Activated naive CD4-positive, alpha-beta T cell (primary cell): ENCODE measurements around the gene INPP5E.
A peak's percentile ranks its signal among the peaks of the same experiment; 100 is the strongest.
"Not testable (repeated sequence)": the region's sequence is repeated elsewhere in the genome, so short reads cannot be mapped to it uniquely, and the experiment has no call there.

ENCODE experiments used
- DNase-seq, 4 experiments: peaks; one replicate each; lab custom pipeline; 2025; lab: John Stamatoyannopoulos, UW

The INPP5E gene

GRCh38 chr9:136429683-136430491, 9.8 kb downstream of the INPP5E start:
- no peak for DNase-seq

- DNase-seq: no peak
These were observed 10.5 kb downstream of the INPP5E start for GRCh38 chr9:136429075-136429628.

GRCh38 chr9:136426787-136427186, 12.9 kb downstream of the INPP5E start:
- no peak for DNase-seq

GRCh38 chr9:136425367-136425766, 14.3 kb downstream of the INPP5E start:
- DNase-seq: not testable (repeated sequence)

- no peak for DNase-seq
These were observed 14.8 kb downstream of the INPP5E start for GRCh38 chr9:136424750-136425362.

DNA sequence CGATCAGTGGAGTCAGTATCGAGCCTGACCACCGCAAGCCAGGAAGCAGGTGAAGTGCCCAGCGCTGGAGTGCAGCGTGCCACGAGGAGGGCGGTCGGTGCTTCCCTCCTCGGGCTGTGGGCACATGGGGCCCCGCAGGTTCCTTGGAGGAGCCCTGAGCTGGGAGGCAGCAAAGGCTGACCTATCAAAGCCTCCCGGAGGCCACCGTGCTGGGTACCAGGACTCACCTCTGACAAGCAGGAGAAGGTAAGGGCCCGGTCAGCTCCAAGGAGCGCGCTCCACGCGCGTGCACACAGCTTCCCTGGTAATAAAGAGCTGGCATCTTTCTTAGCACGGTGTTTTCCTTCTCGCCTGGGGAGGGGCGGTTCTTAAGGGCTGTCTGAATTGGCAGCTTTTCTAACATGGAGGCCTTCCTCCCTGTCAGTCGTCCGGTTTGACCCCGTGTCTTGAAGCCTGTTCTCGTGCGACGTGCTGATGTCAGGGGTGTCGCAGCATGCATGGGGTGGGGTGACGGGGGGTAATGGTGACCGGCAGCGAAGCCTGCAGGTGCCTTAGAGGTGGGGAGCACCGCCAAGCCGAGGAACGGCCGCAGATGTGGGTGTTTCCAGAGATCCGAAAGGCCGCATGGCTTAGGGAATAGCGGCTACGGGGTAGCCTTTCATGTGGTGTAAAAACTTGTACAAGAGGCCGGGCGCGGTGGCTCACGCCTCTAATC, 16.1 kb downstream of the INPP5E start:
- no peak for DNase-seq

DNA sequence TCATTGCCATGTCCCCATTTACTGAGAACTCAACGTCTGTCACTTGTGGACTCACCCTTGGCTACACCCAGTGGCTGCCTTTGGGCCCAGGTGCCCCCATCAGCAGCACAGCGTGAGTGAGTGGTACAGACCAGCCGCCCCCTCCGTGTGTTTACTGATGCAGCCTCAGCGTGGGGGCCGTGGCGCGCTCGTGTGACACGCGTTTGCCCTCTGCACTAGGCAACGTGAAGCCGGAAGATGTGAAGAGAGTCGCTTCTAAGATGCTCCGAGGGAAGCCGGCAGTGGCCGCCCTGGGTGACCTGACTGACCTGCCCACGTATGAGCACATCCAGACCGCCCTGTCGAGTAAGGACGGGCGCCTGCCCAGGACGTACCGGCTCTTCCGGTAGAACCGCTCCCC, 16.8 kb downstream of the INPP5E start:
- DNase-seq: no peak

DNA sequence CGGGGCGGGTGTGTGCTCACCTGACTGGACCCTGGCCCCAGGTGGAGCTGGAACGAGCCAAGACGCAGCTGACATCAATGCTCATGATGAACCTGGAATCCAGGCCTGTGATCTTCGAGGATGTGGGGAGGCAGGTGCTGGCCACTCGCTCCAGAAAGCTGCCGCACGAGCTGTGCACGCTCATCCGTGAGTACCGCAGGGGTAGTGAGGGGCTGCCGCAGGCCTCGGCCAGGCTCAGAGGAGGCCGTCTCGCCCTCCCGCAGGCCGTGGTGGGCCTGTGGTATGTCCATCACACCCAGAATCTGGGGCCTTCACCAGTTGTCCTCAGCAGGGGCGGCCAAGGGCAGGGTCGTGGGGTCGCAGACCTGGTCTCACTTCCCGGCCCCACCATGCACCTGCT, 17.9 kb downstream of the INPP5E start:
- DNase-seq: no peak

- no peak for DNase-seq
These were observed 20.6 kb downstream of the INPP5E start for GRCh38 chr9:136419092-136419420.

DNA sequence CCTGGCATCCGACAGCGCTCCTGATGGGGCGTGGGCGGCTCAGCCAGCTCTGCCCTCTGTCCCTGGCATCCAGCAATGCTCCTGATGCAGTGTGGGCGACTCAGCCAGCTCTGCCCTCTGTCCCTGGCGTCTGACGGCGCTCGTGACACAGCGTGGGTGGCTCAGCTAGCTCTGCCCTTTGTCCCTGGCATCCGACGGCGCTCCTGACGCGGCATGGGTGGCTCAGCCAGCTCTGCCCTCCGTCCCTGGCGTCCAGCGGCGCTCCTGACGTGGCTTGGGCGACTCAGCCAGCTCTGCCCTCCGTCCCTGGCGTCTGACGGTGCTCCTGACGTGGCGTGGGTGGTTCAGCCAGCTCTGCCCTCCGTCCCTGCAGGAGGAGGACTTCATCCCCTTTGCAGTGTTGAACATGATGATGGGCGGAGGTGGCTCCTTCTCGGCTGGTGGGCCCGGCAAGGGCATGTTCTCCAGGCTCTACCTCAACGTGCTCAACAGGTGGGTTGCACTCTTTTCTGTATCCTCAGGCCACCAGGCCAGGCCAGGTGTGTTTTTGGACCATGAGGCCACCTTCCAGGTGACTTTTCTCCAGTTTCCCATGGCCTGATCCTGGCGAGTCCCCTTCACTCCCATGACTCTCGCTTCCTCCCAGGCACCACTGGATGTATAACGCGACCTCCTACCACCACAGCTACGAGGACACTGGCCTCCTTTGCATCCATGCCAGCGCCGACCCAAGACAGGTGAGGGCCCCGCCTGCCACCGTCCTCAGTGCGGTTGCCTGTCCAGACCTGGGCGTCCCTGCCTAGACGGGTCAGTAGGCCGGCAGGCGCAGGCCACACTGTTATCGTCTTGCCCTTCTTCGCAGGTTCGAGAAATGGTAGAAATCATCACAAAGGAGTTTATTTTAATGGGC, 21.2 kb downstream of the INPP5E start:
- no peak for DNase-seq

DNA sequence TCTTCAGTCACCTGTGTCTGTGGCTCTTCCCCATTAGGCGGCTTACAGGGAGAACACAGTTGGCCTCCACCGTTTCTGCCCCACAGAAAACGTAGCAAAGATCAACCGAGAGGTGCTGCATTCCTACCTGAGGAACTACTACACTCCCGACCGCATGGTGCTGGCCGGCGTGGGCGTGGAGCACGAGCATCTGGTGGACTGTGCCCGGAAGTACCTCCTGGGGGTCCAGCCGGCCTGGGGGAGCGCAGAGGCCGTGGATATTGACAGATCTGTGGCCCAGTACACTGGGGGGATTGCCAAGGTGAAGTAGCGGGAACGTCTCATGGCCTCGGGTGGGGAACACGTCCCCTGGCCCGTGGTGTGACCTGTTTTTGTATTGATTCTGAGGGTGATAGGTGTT, 22.7 kb downstream of the INPP5E start:
- DNase-seq: no peak

DNA sequence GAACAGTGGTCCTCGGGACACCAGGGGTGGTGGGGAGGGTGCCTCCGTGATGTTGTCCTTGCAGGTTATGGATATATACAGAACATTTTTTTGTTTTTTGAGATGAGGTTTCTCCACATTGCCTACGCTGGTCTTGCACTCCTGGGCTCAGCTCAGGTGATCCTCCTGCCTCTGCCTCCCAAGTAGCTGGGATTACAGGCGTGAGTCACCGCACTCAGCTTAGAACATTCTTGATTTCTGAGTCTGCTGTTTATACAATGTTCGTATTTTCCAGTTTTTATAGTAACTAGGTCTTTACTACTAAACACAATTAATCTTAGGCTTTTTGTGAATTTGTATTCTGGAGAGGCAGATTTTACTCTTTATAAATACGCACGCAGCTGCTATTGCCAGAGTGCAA, 23.2 kb downstream of the INPP5E start:
- DNase-seq: no peak

GRCh38 chr9:136412962-136413361, 26.7 kb downstream of the INPP5E start:
- no peak for DNase-seq

GRCh38 chr9:136411378-136411777, 28.3 kb downstream of the INPP5E start:
- no peak for DNase-seq

DNA sequence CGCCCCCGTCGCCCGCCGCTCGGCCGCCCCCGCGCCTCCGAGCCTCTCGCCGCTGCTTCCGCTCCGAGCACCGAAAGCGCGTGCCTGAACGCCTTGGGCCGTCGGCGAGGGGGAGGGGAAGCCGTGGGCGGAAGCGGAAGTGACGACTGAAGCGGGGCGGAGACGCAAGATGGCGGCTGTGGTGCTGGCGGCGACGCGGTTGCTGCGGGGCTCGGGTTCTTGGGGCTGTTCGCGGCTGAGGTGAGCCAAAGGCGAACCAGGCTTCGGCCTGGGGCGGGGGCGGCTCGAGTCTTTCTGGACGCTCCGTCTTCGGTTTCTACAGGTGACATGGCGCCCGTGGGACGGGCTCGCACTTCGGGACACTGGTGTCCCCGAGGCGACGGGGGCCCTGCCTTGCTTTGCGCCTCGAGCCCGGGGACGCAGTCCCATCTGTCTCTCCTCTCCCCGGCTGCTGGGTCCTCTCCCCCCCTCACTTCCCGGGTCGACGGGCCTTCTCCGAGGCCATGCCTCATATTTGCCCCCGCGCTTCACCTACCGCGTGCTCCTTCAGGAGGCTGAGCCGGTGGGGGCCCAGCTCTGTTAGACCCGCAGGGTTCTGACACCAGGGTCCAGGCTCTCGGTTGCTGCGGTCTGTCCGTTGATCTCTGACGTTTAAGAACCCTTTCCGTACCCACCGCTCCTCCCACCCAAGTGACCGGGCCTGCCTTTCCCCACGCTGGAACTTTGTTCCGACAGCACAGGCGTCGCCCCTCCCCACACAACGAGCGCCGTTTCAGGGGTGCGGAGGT, 29.0 kb downstream of the INPP5E start, which contains the start of the genes ENTR1 and PMPCA:
Gene ENTR1 (minus strand): TSS at position 115 of the 788 bp plus-strand sequence. CDS start 217 bp downstream, outside the sequence.
Gene PMPCA (plus strand): TSS at position 159 of the 788 bp plus-strand sequence. CDS start 11 bp downstream, at position 170.
- DNase-seq: peak; percentile 84 to 96 (median 90)

DNA sequence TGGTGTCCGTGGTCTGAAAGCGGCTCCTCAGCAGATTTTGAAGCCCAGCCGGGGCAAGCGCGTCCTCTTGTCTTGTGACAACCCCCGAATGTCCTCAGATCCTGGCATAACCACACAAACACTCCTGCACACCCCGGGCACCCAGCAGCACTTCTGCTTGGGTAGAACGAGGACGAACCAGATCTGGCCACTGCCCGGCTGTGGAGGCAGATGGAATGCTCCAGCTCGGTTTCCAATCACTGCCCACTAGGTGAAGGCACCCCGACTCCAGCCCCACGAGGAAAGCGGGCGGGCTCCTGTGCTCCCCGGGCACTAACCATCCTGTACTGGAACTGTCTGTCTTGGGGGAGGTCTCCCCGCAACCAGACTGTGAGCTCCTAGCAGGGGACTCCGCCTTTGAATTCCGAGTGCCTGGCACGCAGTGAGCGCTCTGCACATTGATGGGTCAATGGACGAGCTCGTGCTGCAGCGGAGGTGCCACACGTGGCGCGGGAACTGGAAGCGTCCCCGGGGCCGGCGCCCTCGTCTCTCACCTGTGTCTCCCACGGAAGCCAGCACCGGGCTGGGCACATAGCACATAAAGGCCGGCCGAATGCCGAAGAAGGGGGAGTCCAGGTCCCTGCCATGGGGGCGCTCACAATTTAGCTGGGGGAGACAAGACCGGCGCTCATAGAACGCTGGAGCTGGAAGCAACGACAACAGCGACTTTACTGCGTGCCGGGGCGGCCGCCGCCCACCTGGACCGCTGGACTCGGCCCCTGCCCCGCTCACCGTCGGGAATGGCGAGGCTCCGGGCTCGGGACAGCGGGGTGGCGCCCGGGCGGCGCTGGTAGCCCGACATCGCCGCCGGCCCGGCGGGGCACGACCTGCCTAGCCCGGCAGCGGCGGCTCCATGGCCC, 29.8 kb downstream of the INPP5E start:
- peak in 1 of 4 experiments; percentile 16 for DNase-seq

DNA sequence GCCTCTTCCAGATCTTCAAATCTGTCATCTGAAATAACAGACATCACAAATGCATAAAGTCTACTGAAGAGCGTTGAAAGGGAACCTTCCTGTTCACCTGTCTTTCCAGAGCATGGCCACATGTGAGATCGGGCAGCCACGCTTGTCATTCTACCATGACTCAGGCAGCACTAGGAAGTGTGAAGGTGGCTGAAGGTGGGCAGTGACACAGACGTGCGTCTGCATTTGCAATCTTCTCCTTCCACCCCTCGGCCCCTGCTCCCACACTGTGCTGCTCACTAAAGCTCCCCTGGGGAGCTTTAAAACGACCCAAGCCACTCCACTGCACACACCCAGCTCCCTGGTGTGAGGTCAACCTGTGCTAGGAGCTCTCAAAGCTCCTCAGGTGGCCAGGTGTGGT, 31.7 kb downstream of the INPP5E start:
- DNase-seq: no peak

- DNase-seq: not testable (repeated sequence)
These were observed 32.6 kb downstream of the INPP5E start for GRCh38 chr9:136407061-136407460.

- DNase-seq: not testable (repeated sequence)
These were observed 33.7 kb downstream of the INPP5E start for GRCh38 chr9:136405904-136406303.

- no peak for DNase-seq
These were observed 34.2 kb downstream of the INPP5E start for GRCh38 chr9:136405481-136405880.
